Measurements from ENCODE around the gene PCDH9. TPM values are rescaled to one million over a fixed set of nuclear protein-coding genes. Genes with fewer than 3 reads are reported as not detected.

The PCDH9 gene
- total and polyA plus RNA-seq, 7 donors, result under 0.01 to 15.7 (median 8.7) TPM; not detected in 1

DNA sequence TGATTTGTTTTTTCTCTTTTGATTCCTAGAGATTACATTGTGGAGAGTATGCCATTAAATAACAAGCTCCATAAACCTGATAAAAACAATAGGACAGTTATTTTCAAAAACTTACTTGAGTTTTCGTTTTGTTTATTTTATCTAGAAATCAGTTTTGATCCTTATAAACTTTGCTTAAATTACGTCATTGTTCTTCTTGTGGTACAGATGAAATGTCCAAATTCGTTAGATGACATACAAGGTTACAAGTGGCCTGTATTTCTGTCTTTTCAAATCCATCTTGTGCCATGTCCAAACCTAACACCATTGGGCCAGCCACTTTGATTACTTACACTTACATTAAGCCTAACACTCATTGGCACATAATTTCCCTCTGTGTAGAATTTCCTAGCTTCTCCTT, 372.0 kb downstream of the PCDH9 start:
- Histone ChIP-seq H3K27me3 (no peaks in the 10 kb centered on the region), H3K36me3 (no peaks in the 10 kb centered on the region), H3K9me3 (no peaks in the 10 kb centered on the region), H3K4me1 (peaks cover 0 to 10% (median 4%) of the 10 kb centered on the region in 4 donors), H3K27ac (no peak overlapping the region), H3K4me3 (no peak overlapping the region)
- intact Hi-C loops (cut with DNase I), result no loop called here
- DNase-seq, result no peak
- WGBS, 2 donors, result 80 to 84% methylated on average over 3 of the region's 3 CpGs
- TF ChIP-seq, protein P1, sequence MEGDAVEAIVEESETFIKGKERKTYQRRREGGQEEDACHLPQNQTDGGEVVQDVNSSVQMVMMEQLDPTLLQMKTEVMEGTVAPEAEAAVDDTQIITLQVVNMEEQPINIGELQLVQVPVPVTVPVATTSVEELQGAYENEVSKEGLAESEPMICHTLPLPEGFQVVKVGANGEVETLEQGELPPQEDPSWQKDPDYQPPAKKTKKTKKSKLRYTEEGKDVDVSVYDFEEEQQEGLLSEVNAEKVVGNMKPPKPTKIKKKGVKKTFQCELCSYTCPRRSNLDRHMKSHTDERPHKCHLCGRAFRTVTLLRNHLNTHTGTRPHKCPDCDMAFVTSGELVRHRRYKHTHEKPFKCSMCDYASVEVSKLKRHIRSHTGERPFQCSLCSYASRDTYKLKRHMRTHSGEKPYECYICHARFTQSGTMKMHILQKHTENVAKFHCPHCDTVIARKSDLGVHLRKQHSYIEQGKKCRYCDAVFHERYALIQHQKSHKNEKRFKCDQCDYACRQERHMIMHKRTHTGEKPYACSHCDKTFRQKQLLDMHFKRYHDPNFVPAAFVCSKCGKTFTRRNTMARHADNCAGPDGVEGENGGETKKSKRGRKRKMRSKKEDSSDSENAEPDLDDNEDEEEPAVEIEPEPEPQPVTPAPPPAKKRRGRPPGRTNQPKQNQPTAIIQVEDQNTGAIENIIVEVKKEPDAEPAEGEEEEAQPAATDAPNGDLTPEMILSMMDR (IDR thresholded peaks at IDR 0.05), result no peak

DNA sequence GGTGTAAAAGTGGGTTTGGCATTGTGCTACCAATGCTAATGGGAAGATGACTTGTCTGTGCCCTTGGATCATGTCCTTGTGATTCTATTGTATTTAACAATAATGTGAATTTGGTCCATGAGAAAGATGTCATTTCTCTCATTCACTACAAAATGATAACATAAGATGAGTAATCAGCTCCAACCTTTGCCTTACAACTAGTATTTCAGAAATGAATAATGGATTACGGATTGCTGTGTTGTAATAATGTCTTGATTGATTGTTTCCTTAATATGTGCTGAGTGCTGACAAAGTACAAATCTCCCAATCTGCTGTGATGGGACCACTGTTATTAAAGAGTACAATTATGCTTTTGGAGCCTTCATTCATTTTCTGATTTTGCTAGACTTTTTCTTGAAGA, 375.0 kb downstream of the PCDH9 start:
- TF ChIP-seq EP300 (IDR thresholded peaks at IDR 0.05) (no peak), POLR2AphosphoS5 (IDR thresholded peaks at IDR 0.05) (no peak), POLR2A (IDR thresholded peaks at IDR 0.05) (no peak)
- TF ChIP-seq, protein P1 (IDR thresholded peaks at IDR 0.05), result no peak
- Histone ChIP-seq H3K36me3 (no peaks in the 10 kb centered on the region), H3K9me3 (no peaks in the 10 kb centered on the region), H3K4me1 (peaks cover 0 to 1% (median 0%) of the 10 kb centered on the region in 4 donors), H3K27me3 (no peaks in the 10 kb centered on the region), H3K27ac (no peak overlapping the region), H3K4me3 (no peak overlapping the region)
- 85 to 92% methylated on average over 1 of the region's 1 CpG for WGBS, 2 donors
- intact Hi-C loops (cut with DNase I), result no loop called here
- DNase-seq, result no peak

DNA sequence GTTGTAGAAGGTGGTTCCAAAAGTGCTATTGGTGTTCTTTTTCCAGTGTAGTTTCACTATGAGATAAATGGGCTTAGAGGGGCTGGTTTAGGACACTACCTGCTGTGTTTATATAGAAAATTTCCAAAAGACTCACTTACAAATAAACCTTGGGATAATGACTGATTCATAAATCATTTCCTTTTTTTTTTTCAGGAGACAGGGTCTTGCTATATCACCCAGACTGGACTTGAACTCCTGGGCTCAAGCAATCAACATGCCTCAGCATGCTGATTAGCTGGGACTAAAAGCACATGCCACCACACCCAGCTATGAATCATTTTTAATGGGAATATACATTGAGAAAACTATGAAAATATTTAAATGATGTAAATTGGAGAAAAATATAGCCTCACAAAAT, 376.6 kb downstream of the PCDH9 start:
- Histone ChIP-seq H3K27me3 (no peaks in the 10 kb centered on the region), H3K9me3 (no peaks in the 10 kb centered on the region), H3K36me3 (no peaks in the 10 kb centered on the region), H3K4me1 (no peaks in the 10 kb centered on the region), H3K27ac (no peak overlapping the region), H3K4me3 (no peak overlapping the region)
- no peak for TF ChIP-seq POLR2AphosphoS5 (IDR thresholded peaks at IDR 0.05)
- TF ChIP-seq, protein P1 (IDR thresholded peaks at IDR 0.05), result no peak
- TF ChIP-seq EP300 (IDR thresholded peaks at IDR 0.05), result no peak
- TF ChIP-seq POLR2A (IDR thresholded peaks at IDR 0.05), result no peak
- DNase-seq, result no peak
- intact Hi-C loops (cut with DNase I), result no loop called here

DNA sequence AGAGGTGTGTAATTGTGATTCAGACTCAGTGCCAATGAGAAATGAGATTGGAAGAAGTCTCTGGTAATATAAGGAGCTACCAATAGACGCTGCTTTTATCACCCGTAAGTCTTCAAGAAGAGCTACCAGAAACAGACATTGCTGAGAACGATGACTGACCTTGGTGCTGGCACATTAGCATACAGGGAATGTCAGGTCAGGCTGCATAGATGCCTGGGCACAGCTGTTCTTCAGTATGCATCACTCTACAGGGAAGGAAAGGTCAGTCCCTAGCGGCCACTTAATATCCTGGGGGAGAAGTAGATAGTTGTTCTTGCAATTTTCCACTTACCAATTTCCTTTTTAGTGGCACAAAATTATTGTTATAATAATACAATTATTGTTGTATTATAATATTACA, 380.4 kb downstream of the PCDH9 start:
- WGBS, 2 donors, result 83 to 91% methylated on average over 4 of the region's 4 CpGs
- Histone ChIP-seq H3K4me1 (no peaks in the 10 kb centered on the region), H3K36me3 (no peaks in the 10 kb centered on the region), H3K27ac (no peak overlapping the region), H3K9me3 (no peaks in the 10 kb centered on the region), H3K4me3 (no peak overlapping the region), H3K27me3 (no peaks in the 10 kb centered on the region)
- no peak for DNase-seq
- intact Hi-C loops (cut with DNase I), result no loop called here
- TF ChIP-seq EP300 (IDR thresholded peaks at IDR 0.05), result no peak
- no peak for TF ChIP-seq POLR2A (IDR thresholded peaks at IDR 0.05)

DNA sequence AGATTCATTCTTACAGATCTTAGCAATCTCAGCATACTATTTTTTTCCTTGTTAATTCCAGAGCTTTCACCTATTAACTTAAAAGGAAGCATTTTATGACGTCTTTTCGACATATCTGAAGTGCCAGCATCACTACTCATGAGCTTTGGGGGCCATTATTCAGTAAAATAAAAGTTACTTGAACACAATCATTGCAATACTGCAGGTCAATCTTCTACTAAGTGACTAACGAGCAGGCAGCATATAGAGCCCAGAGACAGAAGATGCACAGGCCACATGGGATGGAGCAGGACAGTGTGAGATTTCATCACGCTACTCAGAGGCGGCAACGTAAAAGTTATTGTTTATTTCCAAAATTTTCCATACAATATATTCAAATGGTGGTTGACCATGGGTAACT, 382.6 kb downstream of the PCDH9 start:
- WGBS, 2 donors, result 84 to 89% methylated on average over 6 of the region's 6 CpGs
- H3K4me3 ChIP-seq, result no peak overlapping the region
- H3K27ac ChIP-seq, result no peak overlapping the region
- H3K9me3 ChIP-seq, result no peaks in the 10 kb centered on the region
- H3K4me1 ChIP-seq, result no peaks in the 10 kb centered on the region
- H3K27me3 ChIP-seq, result no peaks in the 10 kb centered on the region
- intact Hi-C loops (cut with DNase I), result no loop called here
- no peak for DNase-seq
- TF ChIP-seq POLR2AphosphoS5 (IDR thresholded peaks at IDR 0.05) (no peak), EP300 (IDR thresholded peaks at IDR 0.05) (no peak), POLR2A (IDR thresholded peaks at IDR 0.05) (no peak)
- TF ChIP-seq, protein P1 (IDR thresholded peaks at IDR 0.05), result no peak
- no peaks in the 10 kb centered on the region for H3K36me3 ChIP-seq
